H9 (cell line): Measurements from ENCODE around the gene MGST2. TPM values are rescaled to one million over a fixed set of nuclear protein-coding genes. Genes with fewer than 3 reads are reported as not detected.

Experiments used
- DNase-seq: peaks from one replicate; pipeline ENCODE4 v3.0.0-alpha.2; 2017
- H2AFZ ChIP-seq: one replicate; pipeline ENCODE4 v1.6.1; 2013; ENCODE audit warnings: mild to moderate bottlenecking, low read length, control low read depth, moderate library complexity
- H2AK5ac ChIP-seq: 2 replicates; pipeline ENCODE4 v1.6.1; 2013; ENCODE audit warnings: low read length, control low read depth, mixed read lengths; ENCODE audit not compliant: insufficient read length
- H2BK120ac ChIP-seq: one replicate; pipeline ENCODE4 v1.6.1; 2013; ENCODE audit warnings: low read depth, mild to moderate bottlenecking, low read length, control low read depth, inconsistent platforms; ENCODE audit not compliant: poor library complexity, severe bottlenecking
- H2BK12ac ChIP-seq: 2 replicates; pipeline ENCODE4 v1.6.1; 2013; ENCODE audit warnings: low read length, control low read depth, mixed read lengths, low read depth; ENCODE audit not compliant: insufficient read length
- H2BK15ac ChIP-seq: 2 replicates; pipeline ENCODE4 v1.6.1; 2013; ENCODE audit warnings: low read depth, low read length, control low read depth
- H2BK20ac ChIP-seq: one replicate; pipeline ENCODE4 v1.6.1; 2013; ENCODE audit warnings: low read depth, mild to moderate bottlenecking, low read length, control low read depth, inconsistent platforms; ENCODE audit not compliant: poor library complexity, severe bottlenecking
- H2BK5ac ChIP-seq: 2 replicates; pipeline ENCODE4 v1.6.1; 2013; ENCODE audit warnings: low read length, control low read depth, mixed read lengths; ENCODE audit not compliant: insufficient read length
- H3K14ac ChIP-seq: 2 replicates; pipeline ENCODE4 v1.6.1; 2013; ENCODE audit warnings: low read length, control low read depth; ENCODE audit not compliant: insufficient read depth
- H3K18ac ChIP-seq: 2 replicates; pipeline ENCODE4 v1.6.1; 2013; ENCODE audit warnings: low read depth, mild to moderate bottlenecking, mixed read lengths, low read length, control low read depth; ENCODE audit not compliant: insufficient read length
- H3K23ac ChIP-seq: 2 replicates; pipeline ENCODE4 v1.6.1; 2013; ENCODE audit warnings: low read length, control low read depth, mixed read lengths, low read depth; ENCODE audit not compliant: insufficient read length
- H3K23me2 ChIP-seq: 2 replicates; pipeline ENCODE4 v1.6.1; 2013; ENCODE audit warnings: low read depth, mild to moderate bottlenecking, mixed read lengths, low read length, control low read depth; ENCODE audit not compliant: insufficient read length, poor library complexity, severe bottlenecking
- H3K27ac ChIP-seq: 2 replicates; pipeline ENCODE4 v1.5.1; 2013; ENCODE audit warnings: low read length, control low read depth, mixed read lengths, low read depth; ENCODE audit not compliant: insufficient read length
- H3K27me3 ChIP-seq: 2 replicates; pipeline ENCODE4 v1.6.1; 2013; ENCODE audit warnings: low read length, control low read depth, inconsistent platforms; ENCODE audit not compliant: insufficient read depth
- H3K4ac ChIP-seq: 2 replicates; pipeline ENCODE4 v1.6.1; 2013; ENCODE audit warnings: low read depth, mild to moderate bottlenecking, control low read depth, inconsistent platforms, low read length, moderate library complexity
- H3K4me1 ChIP-seq: 2 replicates; pipeline ENCODE4 v1.6.1; 2013; ENCODE audit warnings: low read length, control low read depth, inconsistent platforms; ENCODE audit not compliant: insufficient read depth
- H3K4me2 ChIP-seq: 2 replicates; pipeline ENCODE4 v1.6.1; 2013; ENCODE audit warnings: low read length, control low read depth, mixed read lengths; ENCODE audit not compliant: insufficient read length, insufficient read depth
- H3K56ac ChIP-seq: 2 replicates; pipeline ENCODE4 v1.6.1; 2013; ENCODE audit warnings: low read depth, mild to moderate bottlenecking, mixed read lengths, low read length, control low read depth; ENCODE audit not compliant: insufficient read length
- H3K79me1 ChIP-seq: 2 replicates; pipeline ENCODE4 v1.6.1; 2013; ENCODE audit warnings: low read depth, mild to moderate bottlenecking, moderate library complexity, low read length, control low read depth, inconsistent platforms; ENCODE audit not compliant: insufficient read depth, poor library complexity, severe bottlenecking
- H3K79me2 ChIP-seq: 2 replicates; pipeline ENCODE4 v1.6.1; 2013; ENCODE audit warnings: low read length, control low read depth, inconsistent platforms; ENCODE audit not compliant: insufficient read depth
- H3K9ac ChIP-seq: 2 replicates; pipeline ENCODE4 v1.6.1; 2013; ENCODE audit warnings: low read length, control low read depth, mixed read lengths; ENCODE audit not compliant: insufficient read length; ENCODE audit errors: extremely low read depth
- H3K9me3 ChIP-seq: one replicate; pipeline ENCODE4 v1.6.1; 2013; ENCODE audit warnings: low read depth, low read length, inconsistent platforms; ENCODE audit not compliant: control insufficient read depth
- H3T11ph ChIP-seq: one replicate; pipeline ENCODE4 v1.6.1; 2013; ENCODE audit warnings: mild to moderate bottlenecking, low read length, control low read depth, inconsistent platforms
- H4K20me1 ChIP-seq: one replicate; pipeline ENCODE4 v1.6.1; 2013; ENCODE audit not compliant: control insufficient read depth, insufficient read length, insufficient read depth
- H4K5ac ChIP-seq: 2 replicates; pipeline ENCODE4 v1.6.1; 2013; ENCODE audit warnings: low read depth, mild to moderate bottlenecking, mixed read lengths, low read length, control low read depth; ENCODE audit not compliant: insufficient read length
- H4K8ac ChIP-seq: replicated peaks from 2 replicates; pipeline ENCODE4 v1.6.1; 2013; ENCODE audit warnings: low read length, control low read depth, mixed read lengths, low read depth; ENCODE audit not compliant: insufficient read length
- H4K91ac ChIP-seq: 2 replicates; pipeline ENCODE4 v1.6.1; 2013; ENCODE audit warnings: low read depth, mild to moderate bottlenecking, moderate library complexity, mixed read lengths, low read length, control low read depth; ENCODE audit not compliant: insufficient read length
- H3K27ac Mint-ChIP-seq, 3 experiments: 2 replicates in 2 of 3; 3 replicates in 1 of 3; pipeline ENCODE4 v1.8.0; 2020 to 2021; ENCODE audit warnings: mixed read lengths in 3 of 3, mild to moderate bottlenecking in 1 of 3, moderate library complexity in 1 of 3
- H3K27me3 Mint-ChIP-seq: 2 replicates; pipeline ENCODE4 v1.8.0; 2021; ENCODE audit warnings: low read depth, mild to moderate bottlenecking, moderate library complexity, mixed read lengths
- H3K36me3 Mint-ChIP-seq, 3 experiments: 2 replicates in 2 of 3; 3 replicates in 1 of 3; pipeline ENCODE4 v1.8.0; 2020 to 2021; ENCODE audit warnings: low read depth in 3 of 3, mixed read lengths in 3 of 3; ENCODE audit not compliant: insufficient read depth in 1 of 3
- H3K4me1 Mint-ChIP-seq, 2 experiments: 2 replicates each; pipeline ENCODE4 v1.8.0; 2020; ENCODE audit warnings: mixed read lengths in 2 of 2
- H3K4me3 Mint-ChIP-seq, 2 experiments: 2 replicates in 1 of 2; 3 replicates in 1 of 2; pipeline ENCODE4 v1.8.0; 2020 to 2021; ENCODE audit warnings: mild to moderate bottlenecking in 2 of 2, mixed read lengths in 2 of 2, moderate library complexity in 1 of 2
- H3K9me3 Mint-ChIP-seq, 2 experiments: 2 replicates in 1 of 2; 3 replicates in 1 of 2; pipeline ENCODE4 v1.8.0; 2020; ENCODE audit warnings: mild to moderate bottlenecking in 2 of 2, mixed read lengths in 2 of 2, moderate library complexity in 1 of 2
- WGBS: extraction: QIAGEN DNeasy Blood & Tissue Kit; methylation state at CpG from one replicate; pipeline ENCODE4 v1.1.7; 2013; ENCODE audit warnings: missing lambda C conversion rate, low lambda C conversion rate, mixed read lengths; ENCODE audit not compliant: insufficient read length; ENCODE audit errors: extremely low coverage; 5-methylcytosine and 5-hydroxymethylcytosine counted together
- total RNA-seq: library from RNA; stranded (reverse); gene quantifications from 2 replicates; pipeline ENCODE4 v1.2.1, GENCODE V29; 2021
- TF ChIP-seq, protein P1 (sequence below): fragments of 200-600 bp; sonication (generic); conservative IDR thresholded peaks from 3 replicates; pipeline ENCODE4 v1.8.0; 2021; ENCODE audit warnings: antibody characterized with exemption, mild to moderate bottlenecking

Gene MGST2
- total RNA-seq, 1 experiment from 2014 or later: 6.4 TPM

DNA sequence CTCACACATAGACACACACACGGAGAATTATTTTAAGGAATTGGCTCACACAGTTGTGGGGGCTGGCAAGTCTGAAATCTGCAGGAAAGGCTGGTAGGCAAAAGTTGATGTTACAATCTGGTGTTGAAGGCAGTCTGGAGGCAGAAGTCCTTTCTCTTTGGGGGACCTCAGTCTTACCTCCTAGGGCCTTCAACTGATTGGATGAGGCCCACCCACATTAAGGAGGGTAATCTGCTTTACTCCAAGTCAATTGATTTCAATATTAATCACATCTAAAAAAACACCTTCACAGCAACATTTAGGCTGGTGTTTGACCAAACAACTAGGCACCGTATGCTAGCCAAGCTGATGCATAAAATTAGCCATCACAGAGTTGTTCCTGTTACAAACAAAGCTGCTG is 10.7 kb downstream of the MGST2 start:
- no peak overlapping the region for H3K18ac ChIP-seq
- H3K14ac ChIP-seq: no peak overlapping the region
- no peak overlapping the region for H4K8ac ChIP-seq
- H3K4me2 ChIP-seq: no peak overlapping the region
- no peak overlapping the region for H4K5ac ChIP-seq
- Mint-ChIP-seq H3K4me1 (peaks cover 5 to 6% of the 10 kb centered on the region in 2 experiments; a peak in 2 of 4 replicates), H3K9me3 (no peaks in the 10 kb centered on the region), H3K27ac (no peak overlapping the region), H3K36me3 (peaks cover 3 to 8% (median 5%) of the 10 kb centered on the region in 3 experiments; a peak in 2 of 7 replicates), H3K4me3 (no peak overlapping the region), H3K27me3 (no peaks in the 10 kb centered on the region)
- no peak overlapping the region for H2BK20ac ChIP-seq
- no peak overlapping the region for H2BK15ac ChIP-seq
- no peaks in the 10 kb centered on the region for H3K9me3 ChIP-seq
- H2BK12ac ChIP-seq: no peak overlapping the region
- no peak overlapping the region for H2BK5ac ChIP-seq
- no peaks in the 10 kb centered on the region for H4K20me1 ChIP-seq
- H2BK120ac ChIP-seq: no peak overlapping the region
- no peak overlapping the region for H4K91ac ChIP-seq
- no CpG with 5 or more reads among the region's 2 CpGs for WGBS
- no peaks in the 10 kb centered on the region for H3K79me2 ChIP-seq
- no peak overlapping the region for H3K27ac ChIP-seq
- no peak overlapping the region for H3T11ph ChIP-seq
- no peak for DNase-seq
- no peak overlapping the region for H2AFZ ChIP-seq
- H3K79me1 ChIP-seq: no peaks in the 10 kb centered on the region
- no peak overlapping the region for H3K56ac ChIP-seq
- no peak overlapping the region for H3K4ac ChIP-seq
- H3K4me1 ChIP-seq: no peaks in the 10 kb centered on the region; the same call in 1 of the 2 replicates
- H3K23ac ChIP-seq: no peak overlapping the region
- H3K9ac ChIP-seq: no peak overlapping the region
- H3K23me2 ChIP-seq: no peaks in the 10 kb centered on the region
- TF ChIP-seq, protein P1, sequence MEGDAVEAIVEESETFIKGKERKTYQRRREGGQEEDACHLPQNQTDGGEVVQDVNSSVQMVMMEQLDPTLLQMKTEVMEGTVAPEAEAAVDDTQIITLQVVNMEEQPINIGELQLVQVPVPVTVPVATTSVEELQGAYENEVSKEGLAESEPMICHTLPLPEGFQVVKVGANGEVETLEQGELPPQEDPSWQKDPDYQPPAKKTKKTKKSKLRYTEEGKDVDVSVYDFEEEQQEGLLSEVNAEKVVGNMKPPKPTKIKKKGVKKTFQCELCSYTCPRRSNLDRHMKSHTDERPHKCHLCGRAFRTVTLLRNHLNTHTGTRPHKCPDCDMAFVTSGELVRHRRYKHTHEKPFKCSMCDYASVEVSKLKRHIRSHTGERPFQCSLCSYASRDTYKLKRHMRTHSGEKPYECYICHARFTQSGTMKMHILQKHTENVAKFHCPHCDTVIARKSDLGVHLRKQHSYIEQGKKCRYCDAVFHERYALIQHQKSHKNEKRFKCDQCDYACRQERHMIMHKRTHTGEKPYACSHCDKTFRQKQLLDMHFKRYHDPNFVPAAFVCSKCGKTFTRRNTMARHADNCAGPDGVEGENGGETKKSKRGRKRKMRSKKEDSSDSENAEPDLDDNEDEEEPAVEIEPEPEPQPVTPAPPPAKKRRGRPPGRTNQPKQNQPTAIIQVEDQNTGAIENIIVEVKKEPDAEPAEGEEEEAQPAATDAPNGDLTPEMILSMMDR: no peak
- no peaks in the 10 kb centered on the region for H3K27me3 ChIP-seq
- no peak overlapping the region for H2AK5ac ChIP-seq
